ENCODE data around the gene GVQW3.

DNA sequence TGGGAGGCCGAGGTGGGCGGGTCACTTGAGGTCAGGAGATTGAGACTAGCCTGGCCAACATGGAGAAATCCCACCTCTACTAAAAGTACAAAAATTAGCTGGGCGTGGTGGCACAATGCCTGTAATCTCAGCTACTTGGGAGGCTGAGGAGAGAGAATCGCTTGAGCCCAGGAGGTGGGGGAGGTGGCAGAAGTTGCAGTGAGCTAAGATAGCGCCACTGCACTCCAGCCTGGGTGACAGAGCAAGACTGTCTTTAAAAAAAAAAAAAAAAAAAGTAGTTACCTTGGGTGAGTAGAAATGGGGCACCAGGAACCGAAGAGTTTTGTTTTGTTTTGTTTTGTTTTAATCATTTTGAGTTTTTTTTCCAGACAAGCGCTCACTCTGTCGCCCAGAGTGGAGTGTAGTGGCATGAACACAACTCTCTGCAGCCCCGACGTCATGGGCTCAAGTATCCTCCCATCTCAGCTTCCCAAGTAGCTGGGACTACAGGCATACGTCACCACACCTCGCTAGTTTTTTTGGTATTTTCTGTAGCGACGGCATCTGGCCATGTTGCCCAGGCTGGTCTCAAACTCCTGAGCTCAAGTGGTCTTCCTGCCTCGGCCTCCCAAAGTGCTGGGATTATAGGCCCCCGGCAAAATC lies 16.0 kb upstream of the GVQW3 start:
- TF ChIP-seq, protein P1, sequence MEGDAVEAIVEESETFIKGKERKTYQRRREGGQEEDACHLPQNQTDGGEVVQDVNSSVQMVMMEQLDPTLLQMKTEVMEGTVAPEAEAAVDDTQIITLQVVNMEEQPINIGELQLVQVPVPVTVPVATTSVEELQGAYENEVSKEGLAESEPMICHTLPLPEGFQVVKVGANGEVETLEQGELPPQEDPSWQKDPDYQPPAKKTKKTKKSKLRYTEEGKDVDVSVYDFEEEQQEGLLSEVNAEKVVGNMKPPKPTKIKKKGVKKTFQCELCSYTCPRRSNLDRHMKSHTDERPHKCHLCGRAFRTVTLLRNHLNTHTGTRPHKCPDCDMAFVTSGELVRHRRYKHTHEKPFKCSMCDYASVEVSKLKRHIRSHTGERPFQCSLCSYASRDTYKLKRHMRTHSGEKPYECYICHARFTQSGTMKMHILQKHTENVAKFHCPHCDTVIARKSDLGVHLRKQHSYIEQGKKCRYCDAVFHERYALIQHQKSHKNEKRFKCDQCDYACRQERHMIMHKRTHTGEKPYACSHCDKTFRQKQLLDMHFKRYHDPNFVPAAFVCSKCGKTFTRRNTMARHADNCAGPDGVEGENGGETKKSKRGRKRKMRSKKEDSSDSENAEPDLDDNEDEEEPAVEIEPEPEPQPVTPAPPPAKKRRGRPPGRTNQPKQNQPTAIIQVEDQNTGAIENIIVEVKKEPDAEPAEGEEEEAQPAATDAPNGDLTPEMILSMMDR (IDR thresholded peaks at IDR 0.05) = no peak
- TF ChIP-seq MAZ (IDR thresholded peaks at IDR 0.05; ENCODE audit: borderline replicate concordance, low read depth, low read length) (no peak), POLR2A (IDR thresholded peaks at IDR 0.05; ENCODE audit: low read length) (no peak), FOSL2 (IDR thresholded peaks at IDR 0.05) (no peak), FOSL2 (CRISPR knock-in tag; IDR thresholded peaks at IDR 0.05) (no peak), SMC3 (IDR thresholded peaks at IDR 0.05) (no peak), KDM1A (IDR thresholded peaks at IDR 0.05; ENCODE audit: low read depth) (no peak), PHF8 (IDR thresholded peaks at IDR 0.05; ENCODE audit: borderline replicate concordance, low read depth) (no peak), EP300 (IDR thresholded peaks at IDR 0.05) (no peak)
- TF ChIP-seq, protein P2, sequence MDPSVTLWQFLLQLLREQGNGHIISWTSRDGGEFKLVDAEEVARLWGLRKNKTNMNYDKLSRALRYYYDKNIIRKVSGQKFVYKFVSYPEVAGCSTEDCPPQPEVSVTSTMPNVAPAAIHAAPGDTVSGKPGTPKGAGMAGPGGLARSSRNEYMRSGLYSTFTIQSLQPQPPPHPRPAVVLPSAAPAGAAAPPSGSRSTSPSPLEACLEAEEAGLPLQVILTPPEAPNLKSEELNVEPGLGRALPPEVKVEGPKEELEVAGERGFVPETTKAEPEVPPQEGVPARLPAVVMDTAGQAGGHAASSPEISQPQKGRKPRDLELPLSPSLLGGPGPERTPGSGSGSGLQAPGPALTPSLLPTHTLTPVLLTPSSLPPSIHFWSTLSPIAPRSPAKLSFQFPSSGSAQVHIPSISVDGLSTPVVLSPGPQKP (IDR thresholded peaks at IDR 0.05; ENCODE audit: low read depth, low read length) = no peak
